Body of pancreas (tissue), 4 donors: ENCODE data around the gene TTLL11. TPM values are rescaled to one million over a fixed set of nuclear protein-coding genes. Genes with fewer than 3 reads are reported as not detected.

Experiments used
- ATAC-seq: fragments of 150-250 bp; one replicate; pipeline ENCODE4 v1.9.1; 2016
- DNase-seq, 4 donors: peaks; one replicate each; pipeline ENCODE4 v3.0.0-alpha.2; 2019
- H3K27ac ChIP-seq, 4 donors: fragments of 200-600 bp; sonication (generic); 1 replicate in 3 of 4; 2 replicates in 1 of 4; pipeline versions ENCODE4 v1.5.1 to v1.6.1; 2016 to 2019; ENCODE audit warnings: mild to moderate bottlenecking in 1 of 4, mixed read lengths in 1 of 4, moderate library complexity in 1 of 4
- H3K27me3 ChIP-seq, 2 donors: fragments of 200-600 bp; sonication (generic); one replicate each; pipeline ENCODE4 v1.6.0; 2016; ENCODE audit warnings: mild to moderate bottlenecking in 1 of 2
- H3K36me3 ChIP-seq, 2 donors: fragments of 200-600 bp; sonication (generic); replicated peaks in 1 of 2; 2 replicates each; pipeline ENCODE4 v1.5.1; 2016; ENCODE audit warnings: low read depth in 2 of 2; ENCODE audit not compliant: insufficient read depth in 1 of 2
- H3K4me1 ChIP-seq: fragments of 200-600 bp; sonication (generic); one replicate; pipeline ENCODE4 v1.6.0; 2016
- H3K4me3 ChIP-seq, 2 donors: fragments of 200-600 bp; sonication (generic); 1 replicate in 1 of 2; 2 replicates in 1 of 2; pipeline ENCODE4 v1.5.1; 2016 to 2019
- H3K9me3 ChIP-seq, 3 donors: fragments of 200-600 bp; sonication (generic); 1 replicate in 2 of 3; 2 replicates in 1 of 3; pipeline ENCODE4 v1.5.1; 2016
- POLR2A ChIP-seq, 3 donors: fragments of 450-650 bp; IDR thresholded peaks; one replicate each; pipeline ENCODE4 v1.6.1; 2016; ENCODE audit warnings: antibody characterized with exemption in 3 of 3, mild to moderate bottlenecking in 2 of 3
- WGBS, 2 donors: methylation state at CpG; one replicate each; pipeline ENCODE4 v1.1.5; 2017; 5-methylcytosine and 5-hydroxymethylcytosine counted together
- intact Hi-C: fragments of 100-400 bp; cut with DNase I; formaldehyde crosslinking; loops from one replicate; pipeline ENCODE4 v1.15.1; 2023
- total RNA-seq, 2 donors: library from RNA; depleted of rRNA; stranded (reverse); fragments of >200 nt; gene quantifications; one replicate each; pipeline ENCODE4 v1.1.0, GENCODE V29; 2016
- TF ChIP-seq, protein P1 (sequence below), 7 experiments: fragments of 450-650 bp in 4 of 7; fragments of 200-600 bp in 3 of 7; sonication (generic) in 3 of 7; IDR thresholded peaks; one replicate each; pipeline ENCODE4 v1.5.1; 2016 to 2019; ENCODE audit warnings: antibody characterized with exemption in 7 of 7

The TTLL11 gene
- total RNA-seq, 2 donors from 2014 or later: 14.5 to 16.8 TPM

DNA sequence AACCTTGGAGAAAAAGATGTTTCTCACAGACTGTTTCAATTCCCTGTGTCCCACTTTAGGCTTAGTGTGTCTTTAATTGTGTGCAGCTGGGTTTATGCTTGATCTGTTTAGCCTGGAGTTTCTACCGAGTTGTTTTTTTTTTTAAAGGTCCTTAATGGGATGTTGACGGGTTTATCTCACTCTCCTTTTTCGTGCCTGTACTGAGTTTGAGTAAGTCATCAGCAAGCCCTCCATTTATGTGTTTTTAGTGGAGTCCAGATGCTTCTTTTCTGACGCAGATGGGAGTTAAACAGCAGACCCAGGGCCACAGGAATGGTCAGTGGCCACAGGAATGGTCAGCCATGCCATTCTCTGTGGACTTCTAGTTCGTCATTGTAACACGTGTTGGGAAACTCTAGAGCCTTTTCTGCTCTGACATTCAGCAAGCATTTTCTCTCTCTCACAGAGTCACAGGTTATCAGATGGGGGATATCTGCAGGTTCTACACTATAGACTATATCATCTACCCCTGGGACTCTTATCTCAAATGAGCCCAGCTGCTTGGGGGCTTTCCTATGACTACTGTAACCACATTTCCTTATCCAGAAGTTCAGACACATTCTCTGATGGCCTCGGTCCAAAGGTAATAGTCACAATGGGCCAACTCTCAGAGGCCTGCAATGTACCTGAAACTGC lies 190.5 kb downstream of the TTLL11 start:
- peak; percentile 40 for ATAC-seq
- H3K4me1 ChIP-seq: no peaks in the 10 kb centered on the region
- H3K27me3 ChIP-seq: no peaks in the 10 kb centered on the region
- DNase-seq: peak in 1 of 4 donors; percentile 27
- intact Hi-C loops: no loop called here
- H3K9me3 ChIP-seq: no peaks in the 10 kb centered on the region
- H3K27ac ChIP-seq: peak overlapping the region in 1 of 4 donors; percentile 49
- H3K4me3 ChIP-seq: no peak overlapping the region
- no peak for TF ChIP-seq POLR2A (IDR thresholded peaks at IDR 0.05)
- WGBS, 2 donors: 66 to 68% methylated on average over 7 of the region's 7 CpGs
- no peaks in the 10 kb centered on the region for H3K36me3 ChIP-seq

DNA sequence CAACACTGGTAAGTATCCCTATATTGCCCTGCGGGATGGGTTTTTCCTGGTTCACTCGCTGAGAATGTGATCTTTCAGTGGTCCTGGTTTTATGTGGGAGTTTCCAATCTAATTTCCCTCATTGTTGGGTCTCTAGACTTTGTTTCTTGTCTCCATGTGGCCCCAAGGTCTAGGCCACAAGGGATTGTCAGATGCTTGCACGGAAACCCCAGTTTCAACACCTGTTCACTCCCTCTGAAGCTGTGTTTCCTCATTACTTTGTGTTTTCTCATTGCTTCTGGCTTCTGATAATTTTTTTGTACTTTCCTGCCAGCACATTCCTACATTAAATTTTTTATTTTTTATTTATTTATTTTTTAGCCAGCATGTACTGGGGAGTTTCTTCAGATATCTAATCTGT lies 191.5 kb downstream of the TTLL11 start:
- Histone ChIP-seq H3K9me3 (no peaks in the 10 kb centered on the region), H3K36me3 (no peaks in the 10 kb centered on the region), H3K4me3 (no peak overlapping the region), H3K27ac (peak overlapping the region in 1 of 4 donors; percentile 42), H3K27me3 (no peaks in the 10 kb centered on the region), H3K4me1 (no peaks in the 10 kb centered on the region)
- intact Hi-C loops: no loop called here
- ATAC-seq (no peak), DNase-seq (no peak)
- WGBS, 2 donors: 84 to 87% methylated on average over 3 of the region's 3 CpGs
- TF ChIP-seq, protein P1, sequence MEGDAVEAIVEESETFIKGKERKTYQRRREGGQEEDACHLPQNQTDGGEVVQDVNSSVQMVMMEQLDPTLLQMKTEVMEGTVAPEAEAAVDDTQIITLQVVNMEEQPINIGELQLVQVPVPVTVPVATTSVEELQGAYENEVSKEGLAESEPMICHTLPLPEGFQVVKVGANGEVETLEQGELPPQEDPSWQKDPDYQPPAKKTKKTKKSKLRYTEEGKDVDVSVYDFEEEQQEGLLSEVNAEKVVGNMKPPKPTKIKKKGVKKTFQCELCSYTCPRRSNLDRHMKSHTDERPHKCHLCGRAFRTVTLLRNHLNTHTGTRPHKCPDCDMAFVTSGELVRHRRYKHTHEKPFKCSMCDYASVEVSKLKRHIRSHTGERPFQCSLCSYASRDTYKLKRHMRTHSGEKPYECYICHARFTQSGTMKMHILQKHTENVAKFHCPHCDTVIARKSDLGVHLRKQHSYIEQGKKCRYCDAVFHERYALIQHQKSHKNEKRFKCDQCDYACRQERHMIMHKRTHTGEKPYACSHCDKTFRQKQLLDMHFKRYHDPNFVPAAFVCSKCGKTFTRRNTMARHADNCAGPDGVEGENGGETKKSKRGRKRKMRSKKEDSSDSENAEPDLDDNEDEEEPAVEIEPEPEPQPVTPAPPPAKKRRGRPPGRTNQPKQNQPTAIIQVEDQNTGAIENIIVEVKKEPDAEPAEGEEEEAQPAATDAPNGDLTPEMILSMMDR (IDR thresholded peaks at IDR 0.05): no peak
- TF ChIP-seq POLR2A (IDR thresholded peaks at IDR 0.05): no peak

DNA sequence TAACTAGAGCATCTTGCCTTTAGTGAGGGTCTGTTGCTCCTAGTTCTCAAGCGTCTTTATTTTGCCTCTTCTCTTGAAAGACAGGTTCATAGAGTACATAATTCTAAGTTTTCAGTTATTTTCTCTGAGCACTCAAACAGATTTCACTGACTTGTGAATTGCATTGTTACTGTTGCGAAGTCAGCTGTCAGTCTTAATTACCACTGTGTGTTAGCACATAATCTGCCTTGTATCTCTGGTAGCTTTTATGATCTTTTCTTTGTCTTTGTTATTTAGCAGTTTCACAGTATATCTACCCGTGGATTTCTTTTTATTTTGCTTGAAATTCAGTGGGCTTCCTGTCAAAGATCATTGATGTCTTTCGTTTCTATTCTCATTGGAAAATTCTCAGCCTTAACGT lies 192.9 kb downstream of the TTLL11 start:
- no peak overlapping the region for H3K4me3 ChIP-seq
- TF ChIP-seq POLR2A (IDR thresholded peaks at IDR 0.05): no peak
- TF ChIP-seq, protein P1 (IDR thresholded peaks at IDR 0.05): no peak
- intact Hi-C loops: no loop called here
- DNase-seq (no peak), ATAC-seq (no peak)
- H3K9me3 ChIP-seq: no peaks in the 10 kb centered on the region
- H3K4me1 ChIP-seq: peaks cover 7% of the 10 kb centered on the region
- 76 to 94% methylated on average over 5 of the region's 5 CpGs for WGBS, 2 donors
- H3K27me3 ChIP-seq: no peaks in the 10 kb centered on the region
- H3K36me3 ChIP-seq: no peaks in the 10 kb centered on the region
- no peak overlapping the region for H3K27ac ChIP-seq

DNA sequence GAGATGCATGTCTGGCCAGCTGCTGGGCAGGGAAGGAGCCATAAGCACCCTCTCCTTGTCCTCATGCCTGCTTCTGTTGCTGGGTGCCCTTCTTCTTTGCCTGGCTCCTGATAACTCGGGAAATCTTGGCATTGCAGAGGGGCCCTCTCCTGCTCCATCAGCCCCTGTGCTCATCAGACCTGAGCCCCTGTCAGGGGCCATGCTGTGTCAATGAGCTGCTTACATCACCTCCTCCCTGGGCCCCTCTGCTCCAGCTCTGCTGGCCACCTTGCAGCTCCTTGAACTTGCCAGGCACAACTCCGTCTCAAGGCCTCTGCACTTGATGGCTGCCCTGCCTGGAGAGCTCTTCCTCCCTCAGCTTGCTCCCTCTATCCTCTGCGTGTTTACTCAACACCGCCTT lies 194.3 kb downstream of the TTLL11 start:
- Histone ChIP-seq H3K27me3 (no peaks in the 10 kb centered on the region), H3K4me3 (no peak overlapping the region), H3K9me3 (no peaks in the 10 kb centered on the region), H3K36me3 (no peaks in the 10 kb centered on the region), H3K4me1 (peaks cover 7% of the 10 kb centered on the region), H3K27ac (no peak overlapping the region)
- no peak for DNase-seq
- intact Hi-C loops: no loop called here
- no peak for ATAC-seq
- WGBS, 2 donors: 86 to 91% methylated on average over 4 of the region's 4 CpGs
- TF ChIP-seq POLR2A (IDR thresholded peaks at IDR 0.05): no peak
- TF ChIP-seq, protein P1 (IDR thresholded peaks at IDR 0.05): no peak

DNA sequence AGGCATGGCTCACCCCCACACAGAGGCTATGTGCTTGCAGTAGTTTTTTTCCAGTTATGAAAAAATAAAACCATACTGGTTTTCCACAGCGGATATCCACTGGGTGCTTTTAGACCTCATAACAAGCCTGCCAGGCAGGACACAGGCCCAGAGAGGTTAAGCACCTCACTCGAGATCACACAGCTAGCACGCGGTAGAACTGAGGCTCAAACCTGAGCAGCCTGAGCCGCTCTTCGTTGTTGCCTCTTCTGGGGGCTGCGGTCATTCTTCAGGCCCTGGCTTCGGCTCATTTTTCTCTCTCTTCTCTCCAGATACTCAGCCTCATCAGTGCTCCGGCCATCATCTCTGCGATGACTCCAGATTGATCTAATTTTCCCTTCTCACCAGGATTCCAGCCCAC lies 196.0 kb downstream of the TTLL11 start:
- peaks cover 7% of the 10 kb centered on the region for H3K4me1 ChIP-seq
- 88 to 93% methylated on average over 10 of the region's 10 CpGs for WGBS, 2 donors
- intact Hi-C loops: no loop called here
- no peak for TF ChIP-seq POLR2A (IDR thresholded peaks at IDR 0.05)
- TF ChIP-seq, protein P1 (IDR thresholded peaks at IDR 0.05): no peak
- H3K4me3 ChIP-seq: no peak overlapping the region
- DNase-seq (no peak), ATAC-seq (no peak)
- no peaks in the 10 kb centered on the region for H3K9me3 ChIP-seq
- H3K36me3 ChIP-seq: no peaks in the 10 kb centered on the region
- no peaks in the 10 kb centered on the region for H3K27me3 ChIP-seq
- H3K27ac ChIP-seq: no peak overlapping the region
